Lung (tissue), 12 donors: ENCODE data around the gene PTPRD. TPM values are rescaled to one million over a fixed set of nuclear protein-coding genes. Genes with fewer than 3 reads are reported as not detected.

Source experiments
- ATAC-seq: fragments of 200-7000 bp; cut with Tn5 transposase; one replicate; pipeline ENCODE4 v1.9.1; 2020; ENCODE audit warnings: moderate number of reproducible peaks; ENCODE audit not compliant: insufficient read depth, low FRiP score
- DNase-seq, 3 donors: peaks; one replicate each; pipeline ENCODE4 v3.0.0-alpha.2; 2013 to 2017
- H3K27ac ChIP-seq, 2 donors: one replicate each; pipeline ENCODE4 v1.5.1; 2013; ENCODE audit warnings: mild to moderate bottlenecking in 2 of 2, moderate library complexity in 2 of 2, control low read depth in 1 of 2, inconsistent platforms in 1 of 2, low read depth in 1 of 2, low read length in 1 of 2
- H3K27me3 ChIP-seq, 3 donors: one replicate each; pipeline ENCODE4 v1.5.1; 2013; ENCODE audit warnings: low read length in 2 of 3; ENCODE audit not compliant: control insufficient read depth in 3 of 3, insufficient read depth in 3 of 3
- H3K36me3 ChIP-seq, 4 donors: one replicate each; pipeline ENCODE4 v1.5.1; 2013; ENCODE audit warnings: low read length in 4 of 4, mild to moderate bottlenecking in 1 of 4, moderate library complexity in 1 of 4; ENCODE audit not compliant: control insufficient read depth in 4 of 4, insufficient read depth in 4 of 4
- H3K4me1 ChIP-seq, 5 donors: one replicate each; pipeline ENCODE4 v1.5.1; 2013; ENCODE audit warnings: low read length in 5 of 5, mild to moderate bottlenecking in 2 of 5, moderate library complexity in 1 of 5; ENCODE audit not compliant: control insufficient read depth in 5 of 5, insufficient read depth in 5 of 5
- H3K4me3 ChIP-seq: one replicate; pipeline ENCODE4 v1.5.1; 2013; ENCODE audit warnings: mild to moderate bottlenecking, control low read depth, moderate library complexity
- H3K9ac ChIP-seq, 2 donors: one replicate each; pipeline ENCODE4 v1.5.1; 2013; ENCODE audit warnings: low read length in 2 of 2, control low read depth in 1 of 2; ENCODE audit not compliant: insufficient read depth in 1 of 2
- H3K9me3 ChIP-seq, 4 donors: one replicate each; pipeline ENCODE4 v1.5.1; 2013; ENCODE audit warnings: low read length in 3 of 4, mild to moderate bottlenecking in 1 of 4, moderate library complexity in 1 of 4; ENCODE audit not compliant: control insufficient read depth in 4 of 4, insufficient read depth in 3 of 4
- WGBS, 2 donors: extraction: QIAGEN DNeasy Blood & Tissue Kit; methylation state at CpG; one replicate each; pipeline ENCODE4 v1.1.7; 2013; 5-methylcytosine and 5-hydroxymethylcytosine counted together
- polyA plus RNA-seq, 2 donors: library from polyadenylated mRNA; stranded (reverse); fragments of 200-250 nt; gene quantifications; one replicate each; pipeline ENCODE4 v1.2.1, GENCODE V29; 2013
- total RNA-seq, 2 donors: library from RNA; depleted of rRNA in 1 of 2; stranded (reverse); fragments of >200 nt in 1 of 2; gene quantifications; one replicate each; pipeline ENCODE4 v1.2.1, GENCODE V29; 2014 to 2021
- TF ChIP-seq, protein P1 (sequence below): IDR thresholded peaks from 2 replicates; pipeline ENCODE4 v1.5.1; 2012; ENCODE audit warnings: mild to moderate bottlenecking; ENCODE audit errors: control extremely low read depth, extremely low read depth
- donor health status: control.
- donor health status: control.
- donor health status: Bipolar disorder and iron deficiency.
- donor health status: healthy.
- donor health status: DM: yes; HTN: yes; CAD: no.

Gene PTPRD
- total and polyA plus RNA-seq, 4 donors: 1.9 to 145 (median 13.7) TPM

DNA sequence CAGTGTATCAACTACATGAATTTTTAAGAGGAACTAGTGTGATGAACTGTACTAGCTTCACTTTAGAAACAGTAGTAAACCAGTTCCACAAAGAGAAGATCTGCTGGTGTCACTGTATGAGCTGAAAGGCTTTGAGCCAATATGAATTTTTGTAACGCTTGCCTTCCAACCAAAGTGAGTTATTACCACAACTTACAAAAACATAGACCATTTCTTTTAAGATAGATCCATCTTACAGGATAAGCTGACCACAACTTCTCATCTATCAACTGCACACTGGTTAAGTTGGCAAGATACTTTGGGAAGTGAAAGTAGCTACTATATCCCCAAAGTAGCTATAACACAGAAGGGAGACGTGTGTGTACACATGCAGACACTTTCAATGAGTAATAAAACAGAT lies 1963.6 kb downstream of the PTPRD start:
- TF ChIP-seq, protein P1, sequence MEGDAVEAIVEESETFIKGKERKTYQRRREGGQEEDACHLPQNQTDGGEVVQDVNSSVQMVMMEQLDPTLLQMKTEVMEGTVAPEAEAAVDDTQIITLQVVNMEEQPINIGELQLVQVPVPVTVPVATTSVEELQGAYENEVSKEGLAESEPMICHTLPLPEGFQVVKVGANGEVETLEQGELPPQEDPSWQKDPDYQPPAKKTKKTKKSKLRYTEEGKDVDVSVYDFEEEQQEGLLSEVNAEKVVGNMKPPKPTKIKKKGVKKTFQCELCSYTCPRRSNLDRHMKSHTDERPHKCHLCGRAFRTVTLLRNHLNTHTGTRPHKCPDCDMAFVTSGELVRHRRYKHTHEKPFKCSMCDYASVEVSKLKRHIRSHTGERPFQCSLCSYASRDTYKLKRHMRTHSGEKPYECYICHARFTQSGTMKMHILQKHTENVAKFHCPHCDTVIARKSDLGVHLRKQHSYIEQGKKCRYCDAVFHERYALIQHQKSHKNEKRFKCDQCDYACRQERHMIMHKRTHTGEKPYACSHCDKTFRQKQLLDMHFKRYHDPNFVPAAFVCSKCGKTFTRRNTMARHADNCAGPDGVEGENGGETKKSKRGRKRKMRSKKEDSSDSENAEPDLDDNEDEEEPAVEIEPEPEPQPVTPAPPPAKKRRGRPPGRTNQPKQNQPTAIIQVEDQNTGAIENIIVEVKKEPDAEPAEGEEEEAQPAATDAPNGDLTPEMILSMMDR: no peak

DNA sequence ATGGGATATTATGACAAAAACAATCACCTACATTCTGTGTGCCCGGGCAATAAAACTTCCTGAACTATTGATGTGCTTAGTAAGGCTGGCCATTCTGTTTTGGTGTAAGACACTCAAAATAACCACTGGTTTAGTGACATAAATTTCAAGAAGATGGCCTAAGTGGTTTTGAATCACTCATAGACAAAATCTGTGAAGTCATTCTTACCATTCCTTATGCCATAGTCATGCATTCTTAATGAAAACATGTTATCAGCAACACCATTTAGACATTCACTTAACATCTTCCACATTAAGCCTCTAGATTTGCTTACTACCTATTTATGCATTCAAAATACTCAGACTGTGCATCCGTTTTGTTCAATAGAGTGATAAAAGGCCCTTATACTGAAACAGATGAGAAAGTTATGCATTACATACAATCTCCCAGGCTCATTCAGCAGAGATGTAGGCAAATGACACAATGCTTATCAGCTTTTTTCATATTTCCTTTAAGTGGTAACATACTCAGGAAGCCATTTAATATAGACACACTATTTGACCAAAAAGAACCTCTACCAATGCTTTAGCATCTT lies 1964.4 kb downstream of the PTPRD start:
- H3K4me3 ChIP-seq: no peak overlapping the region
- TF ChIP-seq, protein P1: no peak
- H3K27me3 ChIP-seq: peaks cover 0 to 12% (median 2%) of the 10 kb centered on the region in 3 donors
- no peak overlapping the region for H3K9ac ChIP-seq
- H3K9me3 ChIP-seq: peaks cover 0 to 5% (median 0%) of the 10 kb centered on the region in 4 donors
- no peak for ATAC-seq
- no peak overlapping the region for H3K27ac ChIP-seq
- H3K36me3 ChIP-seq: no peaks in the 10 kb centered on the region
- H3K4me1 ChIP-seq: peaks cover 0 to 23% (median 3%) of the 10 kb centered on the region in 5 donors
- no peak for DNase-seq
- whole genome bisulfite sequencing, 2 donors: 58 to 69% methylated on average over 2 of the region's 2 CpGs

More for the DNA sequence above, 1963.6 kb downstream of the PTPRD start:
- ATAC-seq (peak; percentile 30), DNase-seq (no peak)
- peaks cover 0 to 5% (median 0%) of the 10 kb centered on the region in 4 donors for H3K9me3 ChIP-seq
- no peak overlapping the region for H3K9ac ChIP-seq
- H3K36me3 ChIP-seq: no peaks in the 10 kb centered on the region
- peaks cover 3 to 31% (median 6%) of the 10 kb centered on the region in 5 donors for H3K4me1 ChIP-seq
- no peak overlapping the region for H3K27ac ChIP-seq
- H3K27me3 ChIP-seq: peaks cover 0 to 19% (median 6%) of the 10 kb centered on the region in 3 donors
- H3K4me3 ChIP-seq: no peak overlapping the region
- WGBS, 2 donors: 24 to 40% methylated on average over 2 of the region's 2 CpGs

DNA sequence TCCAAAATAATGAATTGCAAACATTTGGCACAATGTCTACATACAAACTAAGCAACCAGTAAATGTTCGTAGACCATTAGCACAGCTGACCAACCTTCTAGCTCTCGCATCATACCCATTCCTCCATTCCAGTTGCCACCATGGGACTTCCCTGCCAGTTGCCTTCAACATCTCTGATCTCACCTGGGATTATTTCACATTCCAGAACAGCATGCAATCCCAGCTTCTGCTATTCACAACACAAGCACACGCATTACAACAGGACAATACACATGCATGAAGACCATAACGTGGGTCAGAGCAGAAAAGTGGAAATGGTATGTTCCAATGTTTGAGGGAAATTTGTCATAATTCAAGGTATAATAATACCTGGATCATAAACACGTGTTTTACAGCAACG lies 1965.0 kb downstream of the PTPRD start:
- H3K9me3 ChIP-seq: peaks cover 0 to 5% (median 0%) of the 10 kb centered on the region in 4 donors

More for the DNA sequence above, 1965.0 kb downstream of the PTPRD start:
- ATAC-seq (no peak), DNase-seq (no peak)
- H3K4me3 ChIP-seq: no peak overlapping the region
- 90 to 94% methylated on average over 6 of the region's 6 CpGs for WGBS, 2 donors
- no peak overlapping the region for H3K9ac ChIP-seq
- H3K27me3 ChIP-seq: peaks cover 0 to 11% (median 2%) of the 10 kb centered on the region in 3 donors
- H3K27ac ChIP-seq: no peak overlapping the region
- H3K36me3 ChIP-seq: no peaks in the 10 kb centered on the region
- TF ChIP-seq, protein P1: no peak
- peaks cover 0 to 18% (median 3%) of the 10 kb centered on the region in 5 donors for H3K4me1 ChIP-seq
